Endodermal cell (in vitro differentiated cells): ENCODE results near the gene TUBA4B. TPM values are rescaled to one million over a fixed set of nuclear protein-coding genes. Genes with fewer than 3 reads are reported as not detected.
A peak's percentile ranks its signal among the peaks of the same experiment; 100 is the strongest.

Experiments
- DNase-seq: peaks from one replicate; pipeline ENCODE4 v3.0.0-alpha.2; 2017
- H3K27ac ChIP-seq: 2 replicates; pipeline ENCODE4 v1.5.1; 2013; ENCODE audit warnings: mild to moderate bottlenecking, low read depth, low read length, moderate library complexity
- H3K27me3 ChIP-seq: 2 replicates; pipeline ENCODE4 v1.6.1; 2013; ENCODE audit warnings: mild to moderate bottlenecking, low read length, moderate library complexity; ENCODE audit not compliant: insufficient read depth, control insufficient read depth, poor library complexity, severe bottlenecking
- H3K36me3 ChIP-seq: 2 replicates; pipeline ENCODE4 v1.7.0; 2013; ENCODE audit warnings: mild to moderate bottlenecking, low read length, moderate library complexity; ENCODE audit not compliant: control insufficient read depth, insufficient read depth
- H3K4me1 ChIP-seq: one replicate; pipeline ENCODE4 v1.7.0; 2013; ENCODE audit warnings: low read length; ENCODE audit not compliant: control insufficient read depth, insufficient read depth
- H3K4me3 ChIP-seq: 2 replicates; pipeline ENCODE4 v1.5.1; 2013; ENCODE audit warnings: mild to moderate bottlenecking, low read length, moderate library complexity
- H3K9ac ChIP-seq: 2 replicates; pipeline ENCODE4 v1.6.1; 2013; ENCODE audit warnings: mild to moderate bottlenecking, low read length, moderate library complexity; ENCODE audit not compliant: poor library complexity, severe bottlenecking; ENCODE audit errors: extremely low read depth
- H3K9me3 ChIP-seq: 2 replicates; pipeline ENCODE4 v1.6.1; 2013; ENCODE audit warnings: mild to moderate bottlenecking, low read length, moderate library complexity; ENCODE audit not compliant: control insufficient read depth
- H3K27ac Mint-ChIP-seq: 2 replicates; pipeline ENCODE4 v1.8.0; 2020; ENCODE audit warnings: mixed read lengths
- H3K27me3 Mint-ChIP-seq: 2 replicates; pipeline ENCODE4 v1.8.0; 2021; ENCODE audit warnings: mild to moderate bottlenecking, mixed read lengths; ENCODE audit not compliant: insufficient read depth
- H3K36me3 Mint-ChIP-seq: 2 replicates; pipeline ENCODE4 v1.8.0; 2020; ENCODE audit warnings: low read depth, mixed read lengths
- H3K4me1 Mint-ChIP-seq: 2 replicates; pipeline ENCODE4 v1.8.0; 2020; ENCODE audit warnings: mixed read lengths
- H3K4me3 Mint-ChIP-seq: 2 replicates; pipeline ENCODE4 v1.8.0; 2020; ENCODE audit warnings: mild to moderate bottlenecking, moderate library complexity, mixed read lengths
- H3K9me3 Mint-ChIP-seq: 2 replicates; pipeline ENCODE4 v1.8.0; 2020; ENCODE audit warnings: mild to moderate bottlenecking, mixed read lengths
- WGBS, 2 experiments: methylation state at CpG; one replicate each; pipeline versions ENCODE4 v1.1.5 to v1.1.7; 2013; ENCODE audit warnings: missing lambda C conversion rate in 2 of 2, mixed read lengths in 1 of 2; ENCODE audit not compliant: insufficient coverage in 1 of 2, insufficient read length in 1 of 2; 5-methylcytosine and 5-hydroxymethylcytosine counted together
- total RNA-seq, 2 donors: library from RNA; stranded (reverse); fragmentation: NEBNext Ultra II Directional in 1 of 2; extraction: Animal tissue kit (Norgen Biotek cat#: 25700) in 1 of 2; gene quantifications; 2 replicates in 1 of 2; 3 replicates in 1 of 2; pipeline ENCODE4 v1.2.1, GENCODE V29; 2021
- TF ChIP-seq, protein P1 (sequence below): fragments of 200-600 bp; sonication (generic); conservative IDR thresholded peaks from 2 replicates; pipeline ENCODE4 v1.5.0; 2021; ENCODE audit warnings: antibody characterized with exemption, mild to moderate bottlenecking

The TUBA4B gene
- total RNA-seq, 2 donors from 2014 or later, result not detected

GRCh38 chr2:219219784-219220532 is 33.1 kb upstream of the TUBA4B start:
- peaks cover 45% of the 10 kb centered on the region for H3K36me3 ChIP-seq
- TF ChIP-seq, protein P1, sequence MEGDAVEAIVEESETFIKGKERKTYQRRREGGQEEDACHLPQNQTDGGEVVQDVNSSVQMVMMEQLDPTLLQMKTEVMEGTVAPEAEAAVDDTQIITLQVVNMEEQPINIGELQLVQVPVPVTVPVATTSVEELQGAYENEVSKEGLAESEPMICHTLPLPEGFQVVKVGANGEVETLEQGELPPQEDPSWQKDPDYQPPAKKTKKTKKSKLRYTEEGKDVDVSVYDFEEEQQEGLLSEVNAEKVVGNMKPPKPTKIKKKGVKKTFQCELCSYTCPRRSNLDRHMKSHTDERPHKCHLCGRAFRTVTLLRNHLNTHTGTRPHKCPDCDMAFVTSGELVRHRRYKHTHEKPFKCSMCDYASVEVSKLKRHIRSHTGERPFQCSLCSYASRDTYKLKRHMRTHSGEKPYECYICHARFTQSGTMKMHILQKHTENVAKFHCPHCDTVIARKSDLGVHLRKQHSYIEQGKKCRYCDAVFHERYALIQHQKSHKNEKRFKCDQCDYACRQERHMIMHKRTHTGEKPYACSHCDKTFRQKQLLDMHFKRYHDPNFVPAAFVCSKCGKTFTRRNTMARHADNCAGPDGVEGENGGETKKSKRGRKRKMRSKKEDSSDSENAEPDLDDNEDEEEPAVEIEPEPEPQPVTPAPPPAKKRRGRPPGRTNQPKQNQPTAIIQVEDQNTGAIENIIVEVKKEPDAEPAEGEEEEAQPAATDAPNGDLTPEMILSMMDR, result no peak
- no peaks in the 10 kb centered on the region for H3K4me1 ChIP-seq
- no peak for DNase-seq
- no peaks in the 10 kb centered on the region for H3K9me3 Mint-ChIP-seq
- H3K36me3 Mint-ChIP-seq, result peaks cover 53% of the 10 kb centered on the region
- no peak overlapping the region for H3K27ac ChIP-seq
- no peak overlapping the region for H3K4me3 Mint-ChIP-seq
- no peaks in the 10 kb centered on the region for H3K27me3 ChIP-seq
- H3K9ac ChIP-seq, result no peak overlapping the region
- H3K27me3 Mint-ChIP-seq, result no peaks in the 10 kb centered on the region
- WGBS, 2 experiments, result 93 to 94% methylated on average over 10 to 18 of the region's 18 CpGs
- peak overlapping the region; percentile 92 for H3K27ac Mint-ChIP-seq
- H3K4me1 Mint-ChIP-seq, result peaks cover 17% of the 10 kb centered on the region
- H3K9me3 ChIP-seq, result no peaks in the 10 kb centered on the region
- H3K4me3 ChIP-seq, result no peak overlapping the region

- Histone ChIP-seq H3K4me3 (no peak overlapping the region), H3K27ac (no peak overlapping the region), H3K27me3 (no peaks in the 10 kb centered on the region), H3K36me3 (peaks cover 46% of the 10 kb centered on the region), H3K4me1 (no peaks in the 10 kb centered on the region), H3K9me3 (no peaks in the 10 kb centered on the region), H3K9ac (no peak overlapping the region)
- Mint-ChIP-seq H3K4me3 (no peak overlapping the region), H3K9me3 (no peaks in the 10 kb centered on the region), H3K27ac (no peak overlapping the region), H3K4me1 (peaks cover 17% of the 10 kb centered on the region), H3K36me3 (peaks cover 57% of the 10 kb centered on the region), H3K27me3 (no peaks in the 10 kb centered on the region)
- WGBS, 2 experiments, result 92 to 94% methylated on average over 4 to 19 of the region's 19 CpGs
- no peak for DNase-seq
- TF ChIP-seq, protein P1, result no peak
Measured at GRCh38 chr2:219220652-219221402, 32.2 kb upstream of the TUBA4B start.

GRCh38 chr2:219221957-219222518 is 31.0 kb upstream of the TUBA4B start:
- TF ChIP-seq, protein P1, result no peak
- no peaks in the 10 kb centered on the region for H3K9me3 Mint-ChIP-seq
- no peak overlapping the region for H3K4me3 Mint-ChIP-seq
- peaks cover 54% of the 10 kb centered on the region for H3K36me3 Mint-ChIP-seq
- no peaks in the 10 kb centered on the region for H3K27me3 ChIP-seq
- H3K27ac ChIP-seq, result no peak overlapping the region
- no peaks in the 10 kb centered on the region for H3K27me3 Mint-ChIP-seq
- peaks cover 12% of the 10 kb centered on the region for H3K4me1 Mint-ChIP-seq
- 94 to 98% methylated on average over 12 to 16 of the region's 16 CpGs for WGBS, 2 experiments
- H3K4me1 ChIP-seq, result no peaks in the 10 kb centered on the region
- H3K36me3 ChIP-seq, result peaks cover 42% of the 10 kb centered on the region
- H3K9me3 ChIP-seq, result no peaks in the 10 kb centered on the region
- DNase-seq, result no peak
- no peak overlapping the region for H3K9ac ChIP-seq
- H3K27ac Mint-ChIP-seq, result no peak overlapping the region
- H3K4me3 ChIP-seq, result no peak overlapping the region
